Transverse colon (tissue), 4 donors: ENCODE data around the gene NTNG1. TPM values are rescaled to one million over a fixed set of nuclear protein-coding genes. Genes with fewer than 3 reads are reported as not detected.

Experiments used
- DNase-seq: peaks from one replicate; pipeline ENCODE4 v3.0.0-alpha.2; 2019
- H3K27ac ChIP-seq, 4 donors: fragments of 200-600 bp; sonication (generic); 2 replicates each; pipeline ENCODE4 v1.5.1; 2016 to 2018; ENCODE audit warnings: inconsistent platforms in 4 of 4
- H3K27me3 ChIP-seq: fragments of 200-600 bp; sonication (generic); 2 replicates; pipeline ENCODE4 v1.5.1; 2017; ENCODE audit warnings: inconsistent platforms
- H3K36me3 ChIP-seq, 4 donors: fragments of 200-600 bp; sonication (generic); 2 replicates each; pipeline ENCODE4 v1.5.1; 2017 to 2019; ENCODE audit warnings: inconsistent platforms in 4 of 4
- H3K4me1 ChIP-seq, 4 donors: fragments of 200-600 bp; sonication (generic); 2 replicates each; pipeline ENCODE4 v1.5.1; 2017 to 2020; ENCODE audit warnings: inconsistent platforms in 4 of 4
- H3K4me3 ChIP-seq, 4 donors: fragments of 200-600 bp; sonication (generic); 1 replicate in 1 of 4; 2 replicates in 3 of 4; pipeline versions ENCODE4 v1.5.1 to v1.6.1; 2017 to 2019; ENCODE audit warnings: inconsistent platforms in 4 of 4
- H3K9me3 ChIP-seq, 2 donors: fragments of 200-600 bp; sonication (generic); 2 replicates each; pipeline ENCODE4 v1.5.1; 2017 to 2019; ENCODE audit warnings: inconsistent platforms in 2 of 2
- EP300 ChIP-seq: sonication (generic); formaldehyde crosslinking; IDR thresholded peaks from one replicate; pipeline ENCODE4 v1.6.1; 2017; ENCODE audit warnings: antibody characterized with exemption, low read depth
- POLR2A ChIP-seq: fragments of 450-650 bp; IDR thresholded peaks from one replicate; pipeline ENCODE4 v1.6.1; 2016; ENCODE audit warnings: antibody characterized with exemption, mild to moderate bottlenecking, moderate library complexity
- POLR2AphosphoS5 ChIP-seq, 3 donors: sonication (generic); formaldehyde crosslinking; IDR thresholded peaks; one replicate each; pipeline ENCODE4 v1.6.1; 2016; ENCODE audit warnings: antibody characterized with exemption in 3 of 3
- WGBS, 2 donors: methylation state at CpG; one replicate each; pipeline ENCODE4 v1.1.5; 2018; ENCODE audit warnings: low coverage in 1 of 2; 5-methylcytosine and 5-hydroxymethylcytosine counted together
- in situ Hi-C, 4 donors: fragments of 200-750 bp; cut with MboI; loops; one replicate each; pipeline versions ENCODE4 v1.15.0 to v1.15.1; 2017; ENCODE audit warnings: low sequenced_read_pairs in 3 of 4, low pct_ligation_motif_present in 1 of 4, low pct_unique_long_range_greater_than_20kb in 1 of 4
- intact Hi-C: fragments of 100-400 bp; cut with DNase I; formaldehyde crosslinking; loops from one replicate; pipeline ENCODE4 v1.15.1; 2023; ENCODE audit warnings: low total_unique reads
- total RNA-seq, 4 donors: library from RNA; depleted of rRNA; stranded (reverse); fragments of >200 nt; gene quantifications; one replicate each; pipeline ENCODE4 v1.1.0, GENCODE V29; 2016
- TF ChIP-seq, protein P1 (sequence below), 5 experiments: fragments of 200-600 bp in 3 of 5; fragments of 450-650 bp in 2 of 5; sonication (generic) in 3 of 5; IDR thresholded peaks; 1 replicate in 2 of 5; 2 replicates in 3 of 5; pipeline ENCODE4 v1.5.1; 2016 to 2017; ENCODE audit warnings: antibody characterized with exemption in 5 of 5, inconsistent platforms in 3 of 5, mild to moderate bottlenecking in 2 of 5, moderate library complexity in 1 of 5

The NTNG1 gene
- total RNA-seq, 4 donors from 2014 or later = 1.8 to 6.4 (median 3.5) TPM; not detected in 1

DNA sequence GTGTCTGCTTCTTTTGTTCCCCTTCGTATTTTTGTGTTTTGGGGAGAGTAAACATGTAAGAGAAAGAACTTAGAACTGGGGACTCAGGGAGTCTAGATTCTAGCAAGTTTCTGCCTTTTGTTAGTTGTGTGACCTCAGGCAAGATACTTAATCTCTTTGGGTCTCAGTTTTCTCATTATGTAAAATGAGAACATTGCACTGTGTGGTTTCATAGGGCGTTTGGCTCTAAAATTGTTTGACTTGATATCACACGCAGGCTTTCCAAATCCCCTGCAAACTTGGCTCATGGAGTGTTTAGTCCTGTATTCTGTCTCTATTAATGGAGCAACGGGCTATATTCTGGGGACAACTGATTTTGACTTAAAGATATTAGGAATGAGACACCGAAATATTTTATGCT is 57.7 kb downstream of the NTNG1 start:
- Histone ChIP-seq H3K36me3 (no peaks in the 10 kb centered on the region), H3K4me1 (no peaks in the 10 kb centered on the region), H3K4me3 (no peak overlapping the region), H3K27me3 (no peaks in the 10 kb centered on the region), H3K9me3 (no peaks in the 10 kb centered on the region), H3K27ac (no peak overlapping the region)
- intact Hi-C loops (no loop called here), in situ Hi-C loops (no loop called here)
- WGBS, 2 donors = 58 to 65% methylated on average over 3 to 5 of the region's 5 CpGs
- DNase-seq = no peak
- TF ChIP-seq EP300 (no peak), POLR2A (no peak), POLR2AphosphoS5 (IDR thresholded peaks at IDR 0.05) (no peak)
- TF ChIP-seq, protein P1, sequence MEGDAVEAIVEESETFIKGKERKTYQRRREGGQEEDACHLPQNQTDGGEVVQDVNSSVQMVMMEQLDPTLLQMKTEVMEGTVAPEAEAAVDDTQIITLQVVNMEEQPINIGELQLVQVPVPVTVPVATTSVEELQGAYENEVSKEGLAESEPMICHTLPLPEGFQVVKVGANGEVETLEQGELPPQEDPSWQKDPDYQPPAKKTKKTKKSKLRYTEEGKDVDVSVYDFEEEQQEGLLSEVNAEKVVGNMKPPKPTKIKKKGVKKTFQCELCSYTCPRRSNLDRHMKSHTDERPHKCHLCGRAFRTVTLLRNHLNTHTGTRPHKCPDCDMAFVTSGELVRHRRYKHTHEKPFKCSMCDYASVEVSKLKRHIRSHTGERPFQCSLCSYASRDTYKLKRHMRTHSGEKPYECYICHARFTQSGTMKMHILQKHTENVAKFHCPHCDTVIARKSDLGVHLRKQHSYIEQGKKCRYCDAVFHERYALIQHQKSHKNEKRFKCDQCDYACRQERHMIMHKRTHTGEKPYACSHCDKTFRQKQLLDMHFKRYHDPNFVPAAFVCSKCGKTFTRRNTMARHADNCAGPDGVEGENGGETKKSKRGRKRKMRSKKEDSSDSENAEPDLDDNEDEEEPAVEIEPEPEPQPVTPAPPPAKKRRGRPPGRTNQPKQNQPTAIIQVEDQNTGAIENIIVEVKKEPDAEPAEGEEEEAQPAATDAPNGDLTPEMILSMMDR (IDR thresholded peaks at IDR 0.05) = no peak

DNA sequence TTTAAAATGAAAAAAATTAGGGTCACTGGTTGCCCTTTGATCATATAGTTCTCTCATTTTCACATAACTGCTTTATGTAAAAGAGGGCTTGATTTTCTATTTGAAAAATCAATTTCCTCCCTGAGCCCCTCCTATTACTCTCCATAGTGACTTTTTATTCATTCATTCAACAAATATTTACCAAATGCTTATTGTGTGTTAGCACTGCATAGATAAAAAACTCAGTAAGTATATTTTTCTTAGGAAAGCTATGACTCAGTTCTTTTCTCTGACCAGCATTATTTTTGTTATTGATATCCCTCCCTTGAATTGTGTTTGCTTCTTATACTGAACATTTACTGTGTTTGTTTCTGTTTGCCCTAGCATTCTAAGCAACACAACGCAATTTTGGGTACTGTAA is 59.8 kb downstream of the NTNG1 start:
- in situ Hi-C loops = no loop called here
- intact Hi-C loops = no loop called here

DNA sequence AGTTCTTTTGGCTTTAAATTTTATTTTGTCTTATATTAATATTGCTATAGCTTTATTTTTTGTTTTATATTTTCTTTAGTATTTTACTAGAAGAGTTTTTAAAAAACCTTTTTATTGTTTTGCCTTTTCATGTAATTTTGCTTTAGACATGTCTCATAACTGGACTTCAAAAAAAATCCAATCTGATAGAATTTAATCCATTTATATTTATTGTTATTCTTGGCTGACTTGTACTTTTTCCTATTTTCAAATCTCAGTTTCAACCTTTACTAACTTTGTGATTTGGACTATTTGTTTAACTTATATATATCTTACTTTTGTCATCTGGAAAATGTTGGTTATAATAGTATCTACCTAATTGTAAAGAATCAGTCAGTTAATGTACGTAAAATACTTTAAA is 61.2 kb downstream of the NTNG1 start:
- Histone ChIP-seq H3K4me1 (no peaks in the 10 kb centered on the region), H3K4me3 (no peak overlapping the region), H3K27ac (no peak overlapping the region), H3K9me3 (no peaks in the 10 kb centered on the region), H3K36me3 (no peaks in the 10 kb centered on the region), H3K27me3 (no peaks in the 10 kb centered on the region)
- intact Hi-C loops = no loop called here
- DNase-seq = no peak
- in situ Hi-C loops = no loop called here
- WGBS, 2 donors = 94 to 100% methylated on average over 1 of the region's 1 CpG
- no peak for TF ChIP-seq EP300
- TF ChIP-seq, protein P1 (IDR thresholded peaks at IDR 0.05) = no peak
- TF ChIP-seq POLR2A = no peak
- TF ChIP-seq POLR2AphosphoS5 (IDR thresholded peaks at IDR 0.05) = no peak

More for the DNA sequence above, 59.8 kb downstream of the NTNG1 start:
- Histone ChIP-seq H3K27me3 (no peaks in the 10 kb centered on the region), H3K27ac (no peak overlapping the region), H3K9me3 (no peaks in the 10 kb centered on the region), H3K4me1 (no peaks in the 10 kb centered on the region), H3K36me3 (no peaks in the 10 kb centered on the region), H3K4me3 (no peak overlapping the region)
- 73 to 92% methylated on average over 1 of the region's 1 CpG for WGBS, 2 donors
- TF ChIP-seq POLR2AphosphoS5 (IDR thresholded peaks at IDR 0.05) = no peak
- TF ChIP-seq EP300 = no peak
- TF ChIP-seq POLR2A = no peak
- TF ChIP-seq, protein P1 (IDR thresholded peaks at IDR 0.05) = no peak
- DNase-seq = no peak

DNA sequence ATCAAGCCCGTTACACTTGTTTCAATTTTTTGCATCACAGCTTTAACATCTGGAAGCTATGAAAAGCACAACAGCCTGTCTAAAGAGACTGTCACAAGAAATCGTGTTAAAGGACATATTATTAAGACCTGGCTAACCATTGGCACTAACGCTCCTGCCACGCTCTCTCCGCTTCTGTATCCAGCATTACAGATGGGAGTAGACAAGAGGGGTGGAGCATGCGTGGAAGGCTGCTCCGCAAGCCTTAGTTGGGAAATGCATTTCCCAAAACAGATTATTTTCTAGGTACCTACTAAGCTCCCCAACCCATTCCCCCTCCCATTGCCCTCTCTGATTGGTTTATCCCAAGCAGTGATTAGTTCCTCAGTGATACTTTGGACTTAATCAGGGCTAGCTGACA is 72.4 kb downstream of the NTNG1 start:
- in situ Hi-C loops (no loop called here), intact Hi-C loops (loop anchor here (2.0 kb wide), 1 partner anchor 48 kb away; no protein-coding TSS in a partner anchor)
- Histone ChIP-seq H3K9me3 (no peaks in the 10 kb centered on the region), H3K27ac (no peak overlapping the region), H3K4me1 (no peaks in the 10 kb centered on the region), H3K27me3 (no peaks in the 10 kb centered on the region), H3K36me3 (no peaks in the 10 kb centered on the region), H3K4me3 (no peak overlapping the region)
- no peak for DNase-seq
- TF ChIP-seq EP300 (no peak), POLR2AphosphoS5 (IDR thresholded peaks at IDR 0.05) (no peak), POLR2A (no peak)
- TF ChIP-seq, protein P1 (IDR thresholded peaks at IDR 0.05) = no peak
- 76 to 81% methylated on average over 6 to 7 of the region's 7 CpGs for WGBS, 2 donors
